Stimulated activated CD8-positive, alpha-beta memory T cell treated with anti-CD3 and anti-CD28 coated beads, Interleukin-15, amount 100 ng/mL, for 4 hours (primary cell): Measurements from ENCODE around the gene TESK2.

Experiments used
- DNase-seq, 2 donors: peaks; one replicate each; pipeline ENCODE4 v3.0.0-alpha.2; 2020; ENCODE audit warnings: low read depth in 2 of 2

TESK2 gene

DNA sequence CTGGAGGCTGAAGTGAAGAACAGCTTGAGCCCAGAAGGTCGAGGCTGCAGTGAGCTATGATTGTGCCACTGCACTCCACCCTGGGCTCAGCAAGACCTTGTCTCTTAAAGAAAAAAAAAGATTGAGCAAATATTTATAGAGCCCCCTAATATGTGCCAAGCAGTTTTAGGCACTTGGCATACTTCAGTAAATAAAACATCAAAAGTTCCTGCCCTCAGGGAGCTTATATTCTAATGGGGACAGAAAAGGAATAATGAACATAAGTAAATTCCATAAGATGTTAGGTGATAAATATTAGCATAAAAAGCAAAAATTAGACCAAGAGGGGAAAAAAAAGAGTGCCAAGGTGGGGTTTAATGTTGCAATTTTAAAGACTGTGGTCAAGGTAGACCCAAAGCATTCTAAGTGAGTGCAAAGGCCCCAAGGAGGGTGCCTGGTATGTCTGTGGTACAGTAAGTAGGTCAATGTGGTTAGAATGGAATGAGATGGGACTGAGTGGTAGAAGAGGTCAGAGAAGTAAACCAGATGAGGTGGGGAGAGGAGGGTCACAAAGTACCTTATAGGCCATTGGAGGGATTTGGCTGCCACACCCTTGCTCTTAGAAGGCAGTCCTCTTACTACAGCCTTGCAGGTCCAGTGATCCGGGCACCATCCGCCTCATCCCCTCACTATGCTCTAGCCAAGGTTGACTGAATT is 153.2 kb downstream of the TESK2 start:
- no peak for DNase-seq

DNA sequence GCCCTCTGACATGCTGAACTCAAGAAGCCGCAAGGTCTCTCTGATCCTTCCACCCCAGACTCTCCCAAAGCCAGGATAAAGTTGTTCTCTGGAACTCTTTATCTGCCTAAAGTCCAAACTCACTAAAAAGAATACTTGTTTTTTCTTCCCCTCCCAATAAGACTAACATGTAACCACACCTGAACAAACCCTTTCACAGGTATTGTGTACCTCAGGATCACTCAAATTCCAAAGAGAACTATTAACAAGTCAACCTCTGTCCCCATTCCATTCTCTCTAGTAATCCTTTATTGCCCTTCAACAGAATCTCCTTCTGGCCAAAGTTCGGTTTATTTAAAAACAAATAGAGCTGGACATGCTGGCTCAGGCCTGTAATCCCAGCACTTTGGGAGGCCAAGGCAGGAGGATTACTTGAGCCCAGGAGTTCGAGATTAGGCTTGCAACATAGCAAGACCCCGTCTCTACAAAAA is 155.1 kb downstream of the TESK2 start:
- no peak for DNase-seq

DNA sequence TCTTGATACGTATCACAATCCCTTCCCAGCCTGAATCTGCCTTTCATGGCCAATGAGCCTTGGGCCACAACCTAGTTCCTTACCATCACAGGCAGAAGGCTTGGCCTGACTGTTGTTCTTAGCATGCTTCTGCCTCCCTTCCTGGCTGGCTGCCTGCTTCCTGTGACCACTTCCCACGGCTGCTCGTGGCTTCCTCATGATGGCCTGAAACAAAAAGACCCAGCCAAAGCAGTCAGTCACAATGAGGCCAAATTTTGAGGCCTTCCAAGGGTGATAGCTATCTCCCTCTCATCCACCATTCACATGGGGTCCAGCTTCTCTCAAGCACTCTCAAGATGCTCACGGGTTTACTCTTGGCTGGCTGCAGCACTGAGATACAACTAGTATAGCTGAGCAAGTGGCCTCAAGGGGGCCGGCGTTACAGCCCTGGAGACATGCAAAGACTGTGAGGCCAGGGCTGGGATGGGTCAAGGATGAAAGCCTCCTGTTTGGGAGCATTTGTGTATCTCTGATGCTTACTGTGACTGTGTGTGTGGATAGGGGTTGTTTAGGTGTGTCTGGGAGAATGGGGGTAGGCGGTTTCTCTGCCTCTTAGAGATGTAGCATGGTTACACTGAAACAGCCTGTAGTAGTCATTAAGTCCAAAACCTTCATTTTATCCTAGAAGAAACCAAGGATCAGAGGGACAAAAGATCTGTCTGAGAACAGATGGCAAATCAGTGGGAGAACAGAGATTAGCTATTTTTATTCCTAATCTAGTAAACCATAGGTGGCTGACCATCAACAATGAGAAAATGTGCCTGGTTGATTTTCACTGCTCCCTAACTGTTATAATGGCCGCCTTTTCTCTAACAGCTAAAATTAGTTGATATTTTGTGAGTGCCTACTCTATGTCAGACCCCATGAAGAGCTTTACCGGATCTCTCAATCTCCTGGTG is 156.4 kb downstream of the TESK2 start:
- DNase-seq, result no peak

DNA sequence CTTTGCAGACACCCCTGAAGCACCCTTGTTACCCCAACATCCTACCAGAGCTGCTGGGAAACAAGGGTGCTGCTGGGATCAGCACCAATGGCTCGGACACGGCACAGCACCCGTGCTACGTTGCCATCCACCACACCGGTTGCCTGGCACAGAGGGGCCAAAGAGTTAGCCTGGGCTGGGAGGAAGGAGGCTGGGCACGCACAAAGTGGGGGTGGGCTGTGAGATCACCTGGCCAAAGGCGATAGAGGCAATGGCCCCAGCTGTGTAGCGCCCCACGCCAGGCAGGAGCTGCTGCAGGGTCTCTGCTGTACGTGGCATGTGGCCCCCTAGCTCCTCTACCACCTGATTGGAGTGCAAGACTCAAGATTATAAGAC is 158.6 kb downstream of the TESK2 start:
- no peak for DNase-seq

DNA sequence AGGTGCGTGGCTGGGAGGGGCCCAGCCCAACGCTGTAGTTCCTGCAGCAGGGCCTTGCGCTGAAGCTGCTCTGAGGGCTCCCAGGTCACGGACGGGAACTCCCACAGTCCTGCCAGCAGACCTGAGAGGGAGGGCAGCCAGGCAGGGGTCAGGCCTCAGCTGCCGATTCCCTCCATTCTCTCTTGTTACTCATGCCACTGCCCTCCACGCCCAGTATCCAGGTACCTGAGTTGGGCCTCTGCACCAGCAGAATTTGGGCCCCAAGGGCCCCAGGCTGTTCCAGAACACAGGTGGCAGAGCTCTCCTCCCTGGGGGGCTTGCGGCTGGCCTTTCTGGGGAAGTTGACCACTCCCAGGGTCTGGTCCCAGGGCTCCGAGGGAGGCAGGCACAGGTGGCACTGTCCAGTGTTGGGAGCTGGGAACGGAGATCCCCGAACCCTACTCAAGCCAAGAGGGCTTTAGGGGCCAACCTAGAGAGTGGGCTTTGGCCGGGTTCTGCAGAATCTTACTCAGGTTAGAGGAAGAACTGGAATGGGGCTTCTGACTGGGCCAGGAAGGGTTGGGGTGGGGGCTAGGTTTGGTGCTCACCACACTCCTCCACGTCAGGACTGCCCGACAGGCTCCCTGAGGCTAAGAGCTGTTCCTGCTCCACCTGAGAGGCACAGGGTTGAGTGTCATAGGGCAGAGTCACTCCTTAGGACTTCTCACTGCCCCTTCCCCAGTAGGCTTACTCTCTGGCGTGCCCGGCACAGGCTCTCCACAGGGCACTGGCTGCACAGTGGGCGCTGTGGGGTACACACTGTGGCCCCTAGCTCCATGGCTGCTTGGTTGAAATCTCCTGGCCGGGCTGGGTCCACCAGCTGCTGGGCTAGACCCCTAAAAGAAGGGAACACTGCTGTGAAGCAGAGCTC is 159.3 kb downstream of the TESK2 start:
- no peak for DNase-seq

DNA sequence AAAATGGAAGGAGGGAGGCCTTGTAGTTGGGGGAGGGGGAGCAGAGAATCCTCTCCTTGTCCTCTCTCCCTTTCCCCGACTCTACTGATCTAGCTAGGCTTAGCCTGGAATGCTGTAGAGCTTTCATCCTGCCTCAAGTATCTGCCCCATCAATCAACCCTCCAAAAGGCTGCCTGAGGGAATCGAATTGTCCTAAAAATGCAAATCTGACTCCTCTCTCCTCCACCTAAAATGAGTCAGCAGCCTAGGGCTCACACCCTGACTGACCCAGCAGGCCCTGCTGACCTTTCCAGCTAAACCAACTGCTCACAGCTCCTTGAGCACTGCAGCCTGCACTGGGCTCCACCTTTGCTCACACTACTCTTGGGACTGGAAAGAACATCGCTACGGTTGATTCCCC is 161.5 kb downstream of the TESK2 start:
- DNase-seq, result no peak

DNA sequence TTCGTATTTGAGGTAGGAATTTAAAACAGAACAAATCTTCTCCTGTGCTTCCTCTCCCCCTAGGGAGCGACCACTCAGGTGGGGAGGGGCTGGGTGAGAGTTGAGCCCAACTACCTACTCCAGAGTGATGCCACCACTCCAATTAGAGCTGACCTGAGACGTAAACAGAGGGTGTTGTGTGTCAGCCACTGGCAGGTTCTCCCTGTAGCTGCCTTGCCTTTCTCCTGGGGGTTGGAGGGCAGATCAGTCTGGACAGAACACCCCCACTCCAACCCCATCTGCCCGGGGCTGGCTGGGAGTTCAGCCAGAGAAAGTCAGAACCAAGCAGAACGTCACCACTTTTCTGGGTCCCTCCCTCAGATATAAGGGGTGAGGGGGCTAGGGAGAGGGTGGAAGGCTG is 162.3 kb downstream of the TESK2 start:
- no peak for DNase-seq

DNA sequence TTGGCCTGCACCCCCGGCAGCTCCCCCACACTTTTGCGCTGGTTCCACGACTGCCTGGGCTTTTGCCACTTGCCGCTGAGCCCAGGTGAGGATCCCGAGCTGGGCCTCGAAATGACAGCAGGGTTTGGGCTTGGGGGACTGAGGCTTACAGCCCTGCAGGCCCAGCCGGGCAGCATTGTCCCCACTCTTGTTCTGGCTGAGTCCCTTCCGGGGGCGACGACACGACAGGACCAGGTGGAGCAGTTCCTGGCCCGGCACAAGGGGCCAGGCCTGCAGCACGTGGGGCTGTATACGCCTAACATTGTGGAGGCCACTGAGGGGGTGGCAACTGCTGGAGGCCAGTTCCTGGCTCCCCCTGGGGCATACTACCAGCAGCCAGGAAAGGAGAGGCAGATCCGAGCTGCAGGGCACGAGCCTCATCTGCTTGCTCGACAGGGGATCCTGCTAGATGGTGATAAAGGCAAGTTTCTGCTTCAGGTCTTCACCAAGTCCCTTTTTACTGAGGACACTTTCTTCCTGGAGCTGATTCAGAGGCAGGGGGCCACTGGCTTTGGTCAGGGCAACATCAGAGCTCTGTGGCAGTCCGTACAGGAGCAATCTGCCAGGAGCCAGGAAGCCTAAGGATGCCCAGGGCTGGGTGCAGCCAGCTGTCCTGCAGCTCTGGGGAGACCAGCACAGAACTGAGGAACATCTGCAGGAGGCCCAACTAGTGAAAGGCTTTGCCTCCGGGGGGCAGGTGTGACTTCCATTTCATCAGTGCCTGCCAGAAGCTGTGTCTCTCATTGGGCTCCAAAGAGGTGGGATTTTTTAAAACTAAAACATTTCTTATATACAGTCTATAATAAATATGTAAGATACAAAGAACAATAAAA is 163.1 kb downstream of the TESK2 start:
- no peak for DNase-seq

DNA sequence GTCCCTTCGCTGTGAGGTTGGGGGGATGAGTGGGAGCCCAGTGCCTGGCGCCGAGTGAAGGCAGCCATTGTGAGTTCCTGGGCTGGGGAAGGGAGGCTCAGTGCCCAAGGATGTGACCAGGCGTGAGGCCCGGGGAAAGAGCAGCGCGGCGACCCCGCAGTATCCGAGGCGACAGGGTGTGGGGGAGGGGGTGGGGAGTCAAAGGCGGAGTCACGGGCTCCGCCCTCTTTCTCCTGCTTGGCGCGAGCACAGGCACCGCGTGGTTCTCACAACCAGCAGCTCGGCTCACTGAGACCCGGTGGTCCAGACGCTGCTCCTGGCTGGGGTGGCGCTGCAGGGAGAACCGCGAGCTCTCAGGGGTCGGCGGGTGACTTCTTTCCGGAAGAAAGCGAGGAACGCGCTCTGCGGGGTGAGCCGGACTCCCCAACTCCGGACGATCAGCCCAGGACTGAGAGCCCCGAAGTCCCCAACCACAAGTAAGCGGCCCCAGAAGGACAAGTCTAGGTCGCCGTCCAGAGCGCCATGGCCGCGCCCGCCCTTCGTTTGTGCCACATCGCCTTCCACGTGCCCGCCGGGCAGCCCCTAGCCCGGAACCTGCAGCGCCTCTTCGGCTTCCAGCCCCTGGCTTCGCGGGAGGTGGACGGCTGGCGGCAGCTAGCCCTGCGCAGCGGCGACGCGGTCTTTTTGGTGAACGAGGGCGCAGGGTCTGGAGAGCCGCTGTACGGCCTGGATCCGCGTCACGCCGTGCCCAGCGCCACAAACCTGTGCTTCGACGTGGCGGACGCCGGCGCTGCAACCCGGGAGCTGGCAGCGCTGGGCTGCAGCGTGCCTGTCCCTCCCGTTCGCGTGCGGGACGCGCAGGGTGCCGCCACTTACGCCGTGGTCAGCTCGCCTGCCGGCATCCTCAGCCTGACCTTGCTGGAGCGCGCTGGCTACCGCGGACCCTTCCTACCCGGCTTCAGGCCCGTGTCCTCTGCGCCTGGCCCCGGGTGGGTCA is 164.0 kb downstream of the TESK2 start, which contains the start of gene HPDL:
TSS of gene HPDL (plus strand) at position 269 of the 997 bp plus-strand sequence. CDS start at position 523, 254 bp downstream.
- peak; percentile 40 to 58 for DNase-seq

DNA sequence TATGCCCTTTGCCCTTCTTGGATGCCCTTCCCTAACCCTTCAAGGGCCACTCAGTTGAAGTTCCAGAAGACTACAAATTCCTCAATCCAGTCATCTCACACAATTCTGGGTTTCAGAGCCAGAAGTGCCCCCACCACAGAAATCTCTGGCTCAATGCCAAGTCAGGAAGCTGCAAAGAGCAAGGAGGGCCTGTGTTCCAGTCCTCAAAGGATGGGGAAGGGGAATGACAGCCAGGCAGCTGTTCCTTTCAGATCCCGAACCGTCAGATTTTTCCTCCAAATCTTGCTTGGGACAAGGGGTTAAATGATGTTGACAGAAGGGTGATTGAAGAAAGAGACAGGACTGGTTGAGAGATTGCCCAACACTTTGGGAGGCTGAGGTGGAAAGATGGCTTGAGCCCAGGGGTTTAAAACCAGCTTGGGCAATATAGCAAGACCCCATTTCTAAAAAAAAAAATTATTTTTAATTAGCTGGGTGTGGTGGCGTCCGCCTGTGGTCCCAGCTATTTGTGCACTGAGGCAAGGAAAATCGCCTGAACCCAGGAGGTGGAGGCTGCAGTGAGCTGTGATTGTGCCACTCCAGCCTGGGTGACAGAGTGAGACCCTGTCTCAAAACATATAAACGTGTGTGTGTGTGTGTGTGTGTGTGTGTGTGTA is 165.0 kb downstream of the TESK2 start:
- DNase-seq, result no peak

DNA sequence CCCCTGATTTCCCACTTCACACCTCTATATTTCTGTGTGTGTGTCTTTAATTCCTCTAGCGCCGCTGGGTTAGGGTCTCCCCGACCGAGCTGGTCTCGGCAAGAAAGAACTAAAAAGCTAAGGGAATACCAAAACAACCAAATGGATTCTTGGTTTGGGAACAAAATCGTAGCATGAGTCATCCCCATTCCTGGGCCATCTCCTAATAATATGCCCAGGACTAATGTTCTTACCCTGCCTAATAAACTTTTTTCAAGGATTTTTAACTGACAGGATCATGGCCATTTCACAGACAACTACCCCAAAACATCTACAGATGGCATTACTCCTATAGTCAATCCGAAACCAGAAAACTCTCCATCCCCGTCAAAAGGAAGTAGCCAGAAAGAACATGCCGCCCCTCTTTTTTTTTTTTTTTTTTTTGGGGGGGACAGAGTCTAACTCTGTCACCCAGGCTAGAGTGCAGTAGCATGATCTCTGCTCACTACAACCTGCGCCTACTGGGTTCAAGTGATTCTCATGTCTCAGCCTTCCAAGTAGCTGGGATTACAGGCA is 168.4 kb downstream of the TESK2 start:
- no peak for DNase-seq

DNA sequence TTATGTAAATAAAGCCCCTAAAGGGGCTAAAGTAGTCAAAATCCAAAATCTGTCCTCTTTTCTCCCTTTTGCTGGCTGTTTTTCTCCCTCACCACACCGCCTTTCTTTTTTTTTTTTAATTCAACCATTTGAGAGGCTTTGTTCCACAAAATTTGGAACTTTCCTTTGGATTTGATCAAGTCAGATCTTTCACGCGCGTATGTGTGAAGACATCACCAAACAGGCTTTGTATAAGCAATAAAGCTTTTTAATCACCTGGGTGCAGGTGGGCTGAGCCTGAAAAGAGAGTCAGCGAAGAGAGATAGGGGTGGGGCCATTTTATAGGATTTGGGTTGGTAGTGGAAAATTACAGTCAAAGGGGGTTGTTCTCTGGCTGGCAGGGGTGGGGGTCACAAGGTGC is 169.5 kb downstream of the TESK2 start:
- no peak for DNase-seq

DNA sequence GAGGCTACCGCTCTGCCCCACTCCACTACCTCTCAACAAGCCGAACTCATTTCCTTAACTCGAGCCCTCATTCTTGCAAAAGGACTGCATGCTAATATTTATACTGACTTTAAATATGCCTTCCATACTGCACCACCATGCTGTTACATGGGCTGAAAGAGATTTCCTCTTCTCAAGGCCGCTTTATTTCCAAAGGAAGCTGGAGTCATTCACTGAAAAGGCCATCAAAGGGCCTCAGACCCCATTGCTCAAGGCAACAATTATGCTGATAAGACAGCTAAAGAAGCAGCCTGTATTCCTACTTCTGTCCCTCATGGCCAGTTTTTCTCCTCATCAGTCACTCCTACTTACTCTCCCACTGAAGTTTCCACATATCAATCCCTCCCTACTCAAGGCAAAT is 171.2 kb downstream of the TESK2 start:
- DNase-seq, result no peak

DNA sequence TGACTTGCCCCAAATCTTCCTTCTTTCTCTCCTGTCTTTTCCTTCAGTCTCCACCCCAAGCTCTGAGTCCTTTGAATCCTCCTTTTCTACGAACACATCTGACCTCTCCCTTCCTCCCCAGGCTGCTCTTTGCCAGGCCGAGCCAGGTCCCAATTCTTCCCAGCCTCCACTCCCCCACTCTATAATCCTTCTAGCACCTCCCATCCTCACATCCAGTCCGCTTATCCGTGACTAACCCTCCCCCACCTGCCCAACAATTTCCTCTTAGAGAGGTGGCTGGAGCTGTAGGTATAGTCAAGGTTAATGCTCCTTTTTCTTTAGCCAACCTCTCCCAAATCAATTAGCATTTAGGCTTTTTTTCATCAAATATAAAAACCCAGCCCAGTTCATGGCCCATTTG is 173.8 kb downstream of the TESK2 start:
- no peak for DNase-seq

DNA sequence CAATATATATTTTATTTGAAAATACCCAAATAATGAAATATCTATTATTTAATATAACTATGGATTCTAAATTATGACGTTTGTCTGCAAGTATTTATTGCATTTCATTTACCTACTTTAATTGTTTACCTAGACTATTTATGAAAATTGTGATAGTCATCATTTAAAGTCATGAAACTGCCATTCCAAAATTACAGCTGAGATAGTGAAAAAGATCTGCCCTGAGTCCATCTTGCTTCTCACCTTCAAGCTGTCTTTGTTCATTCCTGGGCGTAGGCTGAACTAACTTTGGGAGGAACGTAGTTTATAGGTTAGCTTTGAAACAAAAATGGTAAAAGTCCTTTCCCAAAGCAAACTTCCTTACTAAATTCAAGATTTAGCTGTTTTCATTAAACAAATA is 176.7 kb downstream of the TESK2 start:
- no peak for DNase-seq

DNA sequence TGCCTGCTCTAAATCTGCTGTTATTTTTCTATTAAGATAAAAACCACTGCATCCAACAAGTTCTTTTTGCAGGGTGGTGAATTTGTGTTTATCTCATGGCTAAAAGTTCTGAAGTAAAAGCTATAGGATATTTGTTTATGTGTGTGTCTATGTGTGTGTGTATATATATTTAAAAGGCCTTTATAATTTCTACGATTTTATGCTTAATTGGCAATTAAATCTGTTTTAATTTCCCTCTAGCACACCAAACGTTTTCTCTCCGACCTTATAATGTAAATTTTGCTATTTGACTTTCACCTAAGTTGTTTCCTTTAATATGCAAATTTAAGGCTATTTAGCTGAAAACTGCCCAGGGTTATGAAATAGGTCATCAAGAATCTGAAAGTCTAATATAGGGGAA is 184.1 kb downstream of the TESK2 start:
- no peak for DNase-seq

DNA sequence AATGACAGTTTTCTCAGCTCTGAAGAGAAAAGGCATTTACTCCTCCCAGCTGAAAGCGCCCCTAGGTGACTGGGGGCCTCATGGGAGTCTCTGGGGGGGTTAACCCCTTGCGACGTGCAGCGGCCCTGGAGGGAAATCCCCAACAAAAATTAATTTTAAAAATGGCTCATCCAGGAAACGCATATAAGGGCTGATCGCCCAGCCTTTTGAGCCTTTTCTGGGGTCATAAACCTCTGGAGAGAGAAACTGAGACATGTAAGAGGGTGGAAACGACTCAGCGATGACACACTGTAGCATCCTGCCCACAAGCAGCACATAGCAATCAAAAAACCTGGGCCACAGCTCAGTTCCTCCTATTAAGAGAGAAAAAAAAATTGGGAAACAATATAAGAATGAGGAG is 184.6 kb downstream of the TESK2 start:
- DNase-seq, result no peak

DNA sequence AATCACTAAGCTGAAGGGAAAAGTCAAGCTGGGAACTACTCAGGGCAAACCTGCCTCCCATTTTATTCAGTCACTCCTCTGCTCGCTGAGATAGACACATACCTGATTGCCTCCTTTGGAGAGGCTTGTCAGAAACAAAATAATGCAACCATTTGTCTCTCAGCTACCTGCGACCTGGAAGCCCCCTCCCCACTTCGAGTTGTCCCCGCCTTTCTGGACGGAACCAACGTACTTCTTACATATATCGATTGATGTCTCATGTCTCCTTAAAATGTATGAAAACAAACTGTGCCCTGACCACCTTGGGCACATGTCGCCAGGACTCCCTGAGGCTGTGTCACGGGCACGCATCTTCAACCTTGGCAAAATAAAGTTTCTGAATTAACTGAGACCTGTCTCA is 185.7 kb downstream of the TESK2 start:
- DNase-seq, result no peak
